Ishikawa (cell line): ENCODE results near the gene ALDH6A1.

Source experiments
- CEBPB ChIP-seq: IDR thresholded peaks from 2 replicates; pipeline ENCODE4 v1.6.1; 2012
- EP300 ChIP-seq: IDR thresholded peaks from 2 replicates; pipeline ENCODE4 v1.6.1; 2012; ENCODE audit warnings: borderline replicate concordance
- FOXM1 ChIP-seq: IDR thresholded peaks from 2 replicates; pipeline ENCODE4 v1.6.1; 2012; ENCODE audit warnings: low read depth, borderline replicate concordance
- YY1 ChIP-seq: IDR thresholded peaks from 2 replicates; pipeline ENCODE4 v1.6.1; 2012; ENCODE audit warnings: low read depth

DNA sequence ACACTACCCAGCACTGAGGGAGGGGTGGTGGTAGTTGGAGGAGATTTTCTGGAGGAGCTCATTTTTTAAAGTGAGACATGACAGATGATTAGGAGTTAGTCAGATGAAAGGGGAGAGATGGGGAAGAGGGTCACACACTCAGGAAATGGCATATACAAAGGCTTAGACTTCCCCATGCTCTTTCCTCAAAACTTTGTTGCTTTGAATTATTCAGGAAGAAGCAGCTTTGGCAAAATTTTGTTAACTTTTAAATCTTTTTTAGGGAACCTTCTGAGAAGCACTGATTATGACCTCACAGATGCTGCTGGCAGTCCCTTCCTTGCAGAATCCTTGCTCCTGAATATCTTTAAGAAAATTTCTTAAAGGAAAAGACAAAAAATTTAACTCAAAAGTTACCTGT lies 19.8 kb downstream of the ALDH6A1 start:
- TF ChIP-seq YY1 = no peak
- TF ChIP-seq FOXM1 = no peak
- TF ChIP-seq CEBPB = no peak
- no peak for TF ChIP-seq EP300
